HuH-7.5 (cell line): ENCODE data around the gene NEURL3.

Experiments used
- DNase-seq: peaks from one replicate; pipeline ENCODE4 v3.0.0; 2011; ENCODE audit warnings: low spot score

Gene NEURL3

GRCh38 chr2:96539215-96539920 lies 34.2 kb upstream of the NEURL3 start:
- DNase-seq = no peak

- no peak for DNase-seq
Measured at GRCh38 chr2:96538487-96539214, 33.5 kb upstream of the NEURL3 start.

- DNase-seq = no peak
Measured at GRCh38 chr2:96537734-96538486, 32.8 kb upstream of the NEURL3 start.

- DNase-seq = peak; percentile 41
Measured at GRCh38 chr2:96537066-96537733, 32.0 kb upstream of the NEURL3 start.

- peak; percentile 98 for DNase-seq
Measured at GRCh38 chr2:96536445-96537065, 31.4 kb upstream of the NEURL3 start, which contains the start of gene ARID5A. Gene ARID5A, plus strand, starts transcription at chr2:96536752. Its CDS starts 75 bp downstream, at chr2:96536827.

- DNase-seq = no peak
Measured at GRCh38 chr2:96535331-96535730, 30.2 kb upstream of the NEURL3 start.

- no peak for DNase-seq
Measured at GRCh38 chr2:96534701-96535181, 29.6 kb upstream of the NEURL3 start.

- DNase-seq = no peak
Measured at GRCh38 chr2:96534141-96534540, 29.0 kb upstream of the NEURL3 start.

GRCh38 chr2:96533292-96534073 lies 28.3 kb upstream of the NEURL3 start:
- no peak for DNase-seq

GRCh38 chr2:96532641-96533291 lies 27.6 kb upstream of the NEURL3 start:
- no peak for DNase-seq

GRCh38 chr2:96531872-96532505 lies 26.8 kb upstream of the NEURL3 start:
- no peak for DNase-seq

- no peak for DNase-seq
Measured at GRCh38 chr2:96531366-96531765, 26.2 kb upstream of the NEURL3 start.

- DNase-seq = no peak
Measured at GRCh38 chr2:96530474-96531357, 25.6 kb upstream of the NEURL3 start.

- DNase-seq = no peak
Measured at GRCh38 chr2:96530144-96530430, 24.9 kb upstream of the NEURL3 start.

- no peak for DNase-seq
Measured at GRCh38 chr2:96529376-96530143, 24.4 kb upstream of the NEURL3 start.

GRCh38 chr2:96528700-96529375 lies 23.7 kb upstream of the NEURL3 start:
- DNase-seq = no peak

GRCh38 chr2:96528006-96528699 lies 23.0 kb upstream of the NEURL3 start:
- DNase-seq = no peak
